Liver (tissue), 3 donors: ENCODE results near the gene ATP6V0E1.

ENCODE experiments used
- RAD21 ChIP-seq, 2 donors: IDR thresholded peaks; 2 replicates each; pipeline ENCODE4 v1.6.1; 2016; ENCODE audit warnings: antibody characterized with exemption in 2 of 2, mild to moderate bottlenecking in 2 of 2
- SP1 ChIP-seq: IDR thresholded peaks from 2 replicates; pipeline ENCODE4 v1.6.1; 2018; ENCODE audit warnings: antibody characterized with exemption, mild to moderate bottlenecking
- TF ChIP-seq, protein P1 (sequence below): fragments of 150-350 bp; IDR thresholded peaks from 2 replicates; pipeline ENCODE4 v1.5.1; 2017; ENCODE audit warnings: improper control_type of control experiment, low read depth, low read length; ENCODE audit not compliant: missing input control
- TF ChIP-seq, protein P2 (sequence below): IDR thresholded peaks from 2 replicates; pipeline ENCODE4 v1.6.1; 2016; ENCODE audit warnings: antibody characterized with exemption
- TF ChIP-seq, protein P3 (sequence below): IDR thresholded peaks from 2 replicates; pipeline ENCODE4 v1.6.1; 2016; ENCODE audit warnings: antibody characterized with exemption
- TF ChIP-seq, protein P4 (sequence below): IDR thresholded peaks from 2 replicates; pipeline ENCODE4 v1.6.1; 2016; ENCODE audit warnings: antibody characterized with exemption, mild to moderate bottlenecking
- TF ChIP-seq, protein P5 (sequence below): IDR thresholded peaks from 2 replicates; pipeline ENCODE4 v1.6.1; 2016; ENCODE audit warnings: antibody characterized with exemption
- donor health status: healthy.
- donor health status: healthy.

DNA sequence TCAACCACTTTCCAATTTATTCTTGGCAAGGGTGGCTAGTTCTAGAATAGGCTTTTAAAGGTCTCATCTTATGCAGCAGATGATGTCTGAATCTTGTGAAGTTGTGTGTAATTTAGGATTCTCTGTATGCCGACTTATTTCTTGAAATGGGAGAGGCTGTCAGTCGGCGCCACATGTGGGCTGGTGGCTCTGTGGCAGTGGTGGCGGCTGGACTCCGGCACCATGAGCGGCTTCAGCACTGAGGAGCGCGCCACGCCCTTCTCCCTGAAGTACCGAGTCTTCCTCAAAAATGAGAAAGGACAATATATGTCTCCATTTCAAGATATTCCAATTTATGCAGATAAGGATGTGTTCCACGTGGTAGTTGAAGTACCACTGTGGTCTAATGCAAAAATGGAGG, 8.3 kb upstream of the ATP6V0E1 start:
- TF ChIP-seq, protein P1, sequence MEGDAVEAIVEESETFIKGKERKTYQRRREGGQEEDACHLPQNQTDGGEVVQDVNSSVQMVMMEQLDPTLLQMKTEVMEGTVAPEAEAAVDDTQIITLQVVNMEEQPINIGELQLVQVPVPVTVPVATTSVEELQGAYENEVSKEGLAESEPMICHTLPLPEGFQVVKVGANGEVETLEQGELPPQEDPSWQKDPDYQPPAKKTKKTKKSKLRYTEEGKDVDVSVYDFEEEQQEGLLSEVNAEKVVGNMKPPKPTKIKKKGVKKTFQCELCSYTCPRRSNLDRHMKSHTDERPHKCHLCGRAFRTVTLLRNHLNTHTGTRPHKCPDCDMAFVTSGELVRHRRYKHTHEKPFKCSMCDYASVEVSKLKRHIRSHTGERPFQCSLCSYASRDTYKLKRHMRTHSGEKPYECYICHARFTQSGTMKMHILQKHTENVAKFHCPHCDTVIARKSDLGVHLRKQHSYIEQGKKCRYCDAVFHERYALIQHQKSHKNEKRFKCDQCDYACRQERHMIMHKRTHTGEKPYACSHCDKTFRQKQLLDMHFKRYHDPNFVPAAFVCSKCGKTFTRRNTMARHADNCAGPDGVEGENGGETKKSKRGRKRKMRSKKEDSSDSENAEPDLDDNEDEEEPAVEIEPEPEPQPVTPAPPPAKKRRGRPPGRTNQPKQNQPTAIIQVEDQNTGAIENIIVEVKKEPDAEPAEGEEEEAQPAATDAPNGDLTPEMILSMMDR: no peak
- TF ChIP-seq SP1 (no peak), RAD21 (IDR thresholded peaks at IDR 0.05) (no peak)
- TF ChIP-seq, protein P2, sequence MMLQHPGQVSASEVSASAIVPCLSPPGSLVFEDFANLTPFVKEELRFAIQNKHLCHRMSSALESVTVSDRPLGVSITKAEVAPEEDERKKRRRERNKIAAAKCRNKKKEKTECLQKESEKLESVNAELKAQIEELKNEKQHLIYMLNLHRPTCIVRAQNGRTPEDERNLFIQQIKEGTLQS: no peak
- TF ChIP-seq, protein P3, sequence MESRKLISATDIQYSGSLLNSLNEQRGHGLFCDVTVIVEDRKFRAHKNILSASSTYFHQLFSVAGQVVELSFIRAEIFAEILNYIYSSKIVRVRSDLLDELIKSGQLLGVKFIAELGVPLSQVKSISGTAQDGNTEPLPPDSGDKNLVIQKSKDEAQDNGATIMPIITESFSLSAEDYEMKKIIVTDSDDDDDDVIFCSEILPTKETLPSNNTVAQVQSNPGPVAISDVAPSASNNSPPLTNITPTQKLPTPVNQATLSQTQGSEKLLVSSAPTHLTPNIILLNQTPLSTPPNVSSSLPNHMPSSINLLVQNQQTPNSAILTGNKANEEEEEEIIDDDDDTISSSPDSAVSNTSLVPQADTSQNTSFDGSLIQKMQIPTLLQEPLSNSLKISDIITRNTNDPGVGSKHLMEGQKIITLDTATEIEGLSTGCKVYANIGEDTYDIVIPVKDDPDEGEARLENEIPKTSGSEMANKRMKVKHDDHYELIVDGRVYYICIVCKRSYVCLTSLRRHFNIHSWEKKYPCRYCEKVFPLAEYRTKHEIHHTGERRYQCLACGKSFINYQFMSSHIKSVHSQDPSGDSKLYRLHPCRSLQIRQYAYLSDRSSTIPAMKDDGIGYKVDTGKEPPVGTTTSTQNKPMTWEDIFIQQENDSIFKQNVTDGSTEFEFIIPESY: no peak
- TF ChIP-seq, protein P4, sequence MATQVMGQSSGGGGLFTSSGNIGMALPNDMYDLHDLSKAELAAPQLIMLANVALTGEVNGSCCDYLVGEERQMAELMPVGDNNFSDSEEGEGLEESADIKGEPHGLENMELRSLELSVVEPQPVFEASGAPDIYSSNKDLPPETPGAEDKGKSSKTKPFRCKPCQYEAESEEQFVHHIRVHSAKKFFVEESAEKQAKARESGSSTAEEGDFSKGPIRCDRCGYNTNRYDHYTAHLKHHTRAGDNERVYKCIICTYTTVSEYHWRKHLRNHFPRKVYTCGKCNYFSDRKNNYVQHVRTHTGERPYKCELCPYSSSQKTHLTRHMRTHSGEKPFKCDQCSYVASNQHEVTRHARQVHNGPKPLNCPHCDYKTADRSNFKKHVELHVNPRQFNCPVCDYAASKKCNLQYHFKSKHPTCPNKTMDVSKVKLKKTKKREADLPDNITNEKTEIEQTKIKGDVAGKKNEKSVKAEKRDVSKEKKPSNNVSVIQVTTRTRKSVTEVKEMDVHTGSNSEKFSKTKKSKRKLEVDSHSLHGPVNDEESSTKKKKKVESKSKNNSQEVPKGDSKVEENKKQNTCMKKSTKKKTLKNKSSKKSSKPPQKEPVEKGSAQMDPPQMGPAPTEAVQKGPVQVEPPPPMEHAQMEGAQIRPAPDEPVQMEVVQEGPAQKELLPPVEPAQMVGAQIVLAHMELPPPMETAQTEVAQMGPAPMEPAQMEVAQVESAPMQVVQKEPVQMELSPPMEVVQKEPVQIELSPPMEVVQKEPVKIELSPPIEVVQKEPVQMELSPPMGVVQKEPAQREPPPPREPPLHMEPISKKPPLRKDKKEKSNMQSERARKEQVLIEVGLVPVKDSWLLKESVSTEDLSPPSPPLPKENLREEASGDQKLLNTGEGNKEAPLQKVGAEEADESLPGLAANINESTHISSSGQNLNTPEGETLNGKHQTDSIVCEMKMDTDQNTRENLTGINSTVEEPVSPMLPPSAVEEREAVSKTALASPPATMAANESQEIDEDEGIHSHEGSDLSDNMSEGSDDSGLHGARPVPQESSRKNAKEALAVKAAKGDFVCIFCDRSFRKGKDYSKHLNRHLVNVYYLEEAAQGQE: no peak
- TF ChIP-seq, protein P5, sequence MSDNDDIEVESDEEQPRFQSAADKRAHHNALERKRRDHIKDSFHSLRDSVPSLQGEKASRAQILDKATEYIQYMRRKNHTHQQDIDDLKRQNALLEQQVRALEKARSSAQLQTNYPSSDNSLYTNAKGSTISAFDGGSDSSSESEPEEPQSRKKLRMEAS: no peak
